ENCODE measurements around the gene IFT81. TPM values are rescaled to one million over a fixed set of nuclear protein-coding genes. Genes with fewer than 3 reads are reported as not detected.

IFT81 gene
- total and polyA plus RNA-seq, 2 donors (not counting 1 experiment from before 2014, with no cell fraction given) = 0.43 to 6.8 TPM

DNA sequence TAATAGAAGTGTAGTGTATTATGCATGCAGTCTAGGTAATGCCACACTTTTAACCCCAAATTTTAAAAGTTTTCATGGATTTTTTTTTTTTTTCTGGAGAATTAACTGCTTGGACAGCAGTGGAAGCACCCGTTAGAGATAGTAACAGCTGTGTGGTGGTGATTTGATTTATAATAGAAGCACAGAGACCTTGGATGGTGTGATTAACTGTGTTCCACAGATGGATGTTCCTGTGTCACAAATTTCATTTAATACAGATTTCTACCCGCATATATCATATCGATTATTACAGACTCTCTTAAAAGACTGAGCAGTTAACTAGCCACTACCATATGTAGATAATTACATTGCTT lies 47.0 kb downstream of the IFT81 start:
- WGBS (ENCODE audit: insufficient coverage) = no CpG with 5 or more reads among the region's 3 CpGs
- TF ChIP-seq, protein P1, sequence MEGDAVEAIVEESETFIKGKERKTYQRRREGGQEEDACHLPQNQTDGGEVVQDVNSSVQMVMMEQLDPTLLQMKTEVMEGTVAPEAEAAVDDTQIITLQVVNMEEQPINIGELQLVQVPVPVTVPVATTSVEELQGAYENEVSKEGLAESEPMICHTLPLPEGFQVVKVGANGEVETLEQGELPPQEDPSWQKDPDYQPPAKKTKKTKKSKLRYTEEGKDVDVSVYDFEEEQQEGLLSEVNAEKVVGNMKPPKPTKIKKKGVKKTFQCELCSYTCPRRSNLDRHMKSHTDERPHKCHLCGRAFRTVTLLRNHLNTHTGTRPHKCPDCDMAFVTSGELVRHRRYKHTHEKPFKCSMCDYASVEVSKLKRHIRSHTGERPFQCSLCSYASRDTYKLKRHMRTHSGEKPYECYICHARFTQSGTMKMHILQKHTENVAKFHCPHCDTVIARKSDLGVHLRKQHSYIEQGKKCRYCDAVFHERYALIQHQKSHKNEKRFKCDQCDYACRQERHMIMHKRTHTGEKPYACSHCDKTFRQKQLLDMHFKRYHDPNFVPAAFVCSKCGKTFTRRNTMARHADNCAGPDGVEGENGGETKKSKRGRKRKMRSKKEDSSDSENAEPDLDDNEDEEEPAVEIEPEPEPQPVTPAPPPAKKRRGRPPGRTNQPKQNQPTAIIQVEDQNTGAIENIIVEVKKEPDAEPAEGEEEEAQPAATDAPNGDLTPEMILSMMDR (IDR thresholded peaks at IDR 0.05) = no peak
- TF ChIP-seq EZH2 (IDR thresholded peaks at IDR 0.05; ENCODE audit: borderline replicate concordance, insufficient read depth, low read depth, low read length, poor library complexity, severe bottlenecking) = no peak
- no peak overlapping the region for H3K27ac Mint-ChIP-seq

DNA sequence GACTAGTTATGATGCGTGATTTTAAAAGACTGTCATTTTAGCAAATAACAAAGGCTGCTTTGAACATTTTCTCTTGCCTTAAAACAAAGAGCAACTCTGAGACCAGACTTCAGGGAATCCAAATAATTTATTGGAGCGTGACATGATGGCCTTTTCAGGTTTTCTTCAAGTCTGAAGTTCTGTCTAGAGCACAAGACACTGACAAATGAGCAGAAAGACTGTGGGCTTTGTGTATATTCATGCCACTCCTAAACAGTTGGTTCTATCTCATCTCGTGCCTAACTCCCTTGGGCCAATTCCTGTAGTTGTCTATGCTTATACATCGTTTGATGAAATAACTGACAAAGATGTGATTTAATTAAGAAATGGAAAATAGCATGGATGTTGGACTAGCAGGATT lies 47.5 kb downstream of the IFT81 start:
- ChIA-PET CTCF (no interaction called here), POLR2A (no interaction called here)
- H3K27ac Mint-ChIP-seq = no peak overlapping the region
- peaks cover 1% of the 10 kb centered on the region for H3K4me1 Mint-ChIP-seq
- Histone ChIP-seq H3K79me2 (ENCODE audit: control insufficient read depth, insufficient read depth, low read length) (no peaks in the 10 kb centered on the region), H3K4me3 (ENCODE audit: control extremely low read depth in 1 of 5, extremely low read depth in 1 of 5, insufficient read depth in 1 of 5, low read depth in 2 of 5, low read length in 4 of 5) (no peak overlapping the region), H4K20me1 (ENCODE audit: control insufficient read depth, insufficient read depth, low read length, poor library complexity, severe bottlenecking) (no peaks in the 10 kb centered on the region), H3K4me1 (ENCODE audit: control insufficient read depth in 2 of 2, insufficient read depth in 2 of 2, low read length in 2 of 2) (no peaks in the 10 kb centered on the region), H3K9me3 (ENCODE audit: control extremely low read depth in 1 of 3, control insufficient read depth in 2 of 3, insufficient read depth in 1 of 3, low read length in 2 of 3) (no peaks in the 10 kb centered on the region), H3K36me3 (replicated peaks in 1 of 2; ENCODE audit: control extremely low read depth in 1 of 2, control insufficient read depth in 1 of 2, extremely low read depth in 1 of 2, insufficient read depth in 2 of 2, low read length in 1 of 2) (no peaks in the 10 kb centered on the region), H2AFZ (ENCODE audit: insufficient read depth, low read depth, low read length, poor library complexity, severe bottlenecking) (no peak overlapping the region), H3K27ac (ENCODE audit: low read length in 2 of 2) (no peak overlapping the region), H3K27me3 (replicated peaks in 1 of 4; ENCODE audit: control extremely low read depth in 1 of 4, control insufficient read depth in 3 of 4, insufficient read depth in 4 of 4, low read length in 3 of 4) (no peaks in the 10 kb centered on the region), H3K9ac (ENCODE audit: low read length) (no peak overlapping the region), H3K4me2 (replicated peaks; ENCODE audit: low read depth, low read length, poor library complexity, severe bottlenecking) (no peak overlapping the region)
- intact Hi-C loops (cut with micrococcal nuclease) = no loop called here
- H3K4me3 Mint-ChIP-seq = no peak overlapping the region
- ATAC-seq (ENCODE audit: low read depth) (no peak), DNase-seq (no peak)
- no peaks in the 10 kb centered on the region for H3K27me3 Mint-ChIP-seq
- TF ChIP-seq, protein P1 (IDR thresholded peaks at IDR 0.05) = no peak
- TF ChIP-seq EZH2 (IDR thresholded peaks at IDR 0.05; ENCODE audit: borderline replicate concordance, insufficient read depth, low read depth, low read length, poor library complexity, severe bottlenecking) = no peak
- H3K9me3 Mint-ChIP-seq (ENCODE audit: insufficient read depth) = no peaks in the 10 kb centered on the region
- 80% methylated on average over 1 of the region's 4 CpGs for WGBS (ENCODE audit: insufficient coverage)

More for the DNA sequence above, 47.0 kb downstream of the IFT81 start:
- Mint-ChIP-seq H3K9me3 (ENCODE audit: insufficient read depth) (no peaks in the 10 kb centered on the region), H3K4me1 (peaks cover 1% of the 10 kb centered on the region), H3K27me3 (no peaks in the 10 kb centered on the region), H3K4me3 (no peak overlapping the region)
- Histone ChIP-seq H2AFZ (ENCODE audit: insufficient read depth, low read depth, low read length, poor library complexity, severe bottlenecking) (no peak overlapping the region), H3K4me1 (ENCODE audit: control insufficient read depth in 2 of 2, insufficient read depth in 2 of 2, low read length in 2 of 2) (no peaks in the 10 kb centered on the region), H3K79me2 (ENCODE audit: control insufficient read depth, insufficient read depth, low read length) (no peaks in the 10 kb centered on the region), H3K4me3 (ENCODE audit: control extremely low read depth in 1 of 5, extremely low read depth in 1 of 5, insufficient read depth in 1 of 5, low read depth in 2 of 5, low read length in 4 of 5) (no peak overlapping the region), H3K27me3 (replicated peaks in 1 of 4; ENCODE audit: control extremely low read depth in 1 of 4, control insufficient read depth in 3 of 4, insufficient read depth in 4 of 4, low read length in 3 of 4) (no peaks in the 10 kb centered on the region), H3K9ac (ENCODE audit: low read length) (no peak overlapping the region), H3K4me2 (replicated peaks; ENCODE audit: low read depth, low read length, poor library complexity, severe bottlenecking) (no peak overlapping the region), H3K36me3 (replicated peaks in 1 of 2; ENCODE audit: control extremely low read depth in 1 of 2, control insufficient read depth in 1 of 2, extremely low read depth in 1 of 2, insufficient read depth in 2 of 2, low read length in 1 of 2) (no peaks in the 10 kb centered on the region), H3K27ac (ENCODE audit: low read length in 2 of 2) (no peak overlapping the region), H4K20me1 (ENCODE audit: control insufficient read depth, insufficient read depth, low read length, poor library complexity, severe bottlenecking) (no peaks in the 10 kb centered on the region), H3K9me3 (ENCODE audit: control extremely low read depth in 1 of 3, control insufficient read depth in 2 of 3, insufficient read depth in 1 of 3, low read length in 2 of 3) (no peaks in the 10 kb centered on the region)
- CTCF ChIA-PET = no interaction called here
- ATAC-seq (ENCODE audit: low read depth) (no peak), DNase-seq (no peak)
- POLR2A ChIA-PET = no interaction called here
- intact Hi-C loops (cut with micrococcal nuclease) = no loop called here

Measured in B cell (primary cell).